Activated CD4-positive, alpha-beta T cell treated with anti-CD3 and anti-CD28 coated beads for 24 hours (primary cell): ENCODE data around the gene IFI6.
"Not testable (repeated sequence)": the region's sequence is repeated elsewhere in the genome, so short reads cannot be mapped to it uniquely, and the experiment has no call there.

Source experiments
- DNase-seq, 2 donors: peaks; one replicate each; pipeline ENCODE4 v3.0.0-alpha.2; 2020; ENCODE audit warnings: low read depth in 2 of 2

Gene IFI6

DNA sequence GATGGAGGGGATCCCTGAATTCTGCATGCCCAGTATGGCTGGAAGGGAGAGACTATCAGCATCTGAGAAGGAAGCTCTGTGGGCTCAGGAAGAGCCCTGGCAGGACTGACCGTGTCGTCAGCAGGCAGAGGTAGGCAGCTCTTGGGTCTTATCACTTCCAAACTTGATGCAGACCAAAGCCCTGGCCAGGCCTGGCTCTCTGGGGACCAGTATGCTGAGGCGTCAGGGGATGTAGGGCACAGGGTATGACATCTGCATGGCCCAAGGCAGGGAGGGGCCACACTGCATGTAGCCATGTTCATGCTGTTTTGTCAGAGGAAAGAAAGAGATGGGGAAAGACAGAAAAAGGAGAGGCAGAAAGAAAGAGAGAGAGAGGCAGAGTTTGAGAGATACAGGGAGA lies 43.3 kb downstream of the IFI6 start:
- DNase-seq: no peak

- DNase-seq: not testable (repeated sequence)
Measured at GRCh38 chr1:27627733-27628132, 44.3 kb downstream of the IFI6 start.

DNA sequence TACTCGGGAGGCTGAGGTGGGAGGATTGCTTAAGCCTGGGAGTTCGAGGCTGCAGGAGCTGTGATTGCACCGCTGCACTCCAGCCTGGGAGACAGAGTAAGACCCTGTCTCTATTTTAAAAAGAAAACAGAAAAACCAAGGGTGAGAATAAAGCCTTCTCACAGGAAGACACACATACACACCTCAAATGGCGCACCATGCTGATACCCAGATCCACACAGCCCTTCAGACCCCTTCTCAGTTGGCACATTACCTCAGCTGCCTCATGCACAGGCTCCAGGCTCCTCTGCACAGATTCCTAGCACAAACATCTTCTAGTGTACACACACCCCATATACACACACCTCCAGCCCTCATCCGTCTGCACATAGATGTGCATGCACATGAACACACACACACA lies 44.9 kb downstream of the IFI6 start:
- no peak for DNase-seq

GRCh38 chr1:27626031-27626935 lies 45.7 kb downstream of the IFI6 start:
- DNase-seq: no peak

DNA sequence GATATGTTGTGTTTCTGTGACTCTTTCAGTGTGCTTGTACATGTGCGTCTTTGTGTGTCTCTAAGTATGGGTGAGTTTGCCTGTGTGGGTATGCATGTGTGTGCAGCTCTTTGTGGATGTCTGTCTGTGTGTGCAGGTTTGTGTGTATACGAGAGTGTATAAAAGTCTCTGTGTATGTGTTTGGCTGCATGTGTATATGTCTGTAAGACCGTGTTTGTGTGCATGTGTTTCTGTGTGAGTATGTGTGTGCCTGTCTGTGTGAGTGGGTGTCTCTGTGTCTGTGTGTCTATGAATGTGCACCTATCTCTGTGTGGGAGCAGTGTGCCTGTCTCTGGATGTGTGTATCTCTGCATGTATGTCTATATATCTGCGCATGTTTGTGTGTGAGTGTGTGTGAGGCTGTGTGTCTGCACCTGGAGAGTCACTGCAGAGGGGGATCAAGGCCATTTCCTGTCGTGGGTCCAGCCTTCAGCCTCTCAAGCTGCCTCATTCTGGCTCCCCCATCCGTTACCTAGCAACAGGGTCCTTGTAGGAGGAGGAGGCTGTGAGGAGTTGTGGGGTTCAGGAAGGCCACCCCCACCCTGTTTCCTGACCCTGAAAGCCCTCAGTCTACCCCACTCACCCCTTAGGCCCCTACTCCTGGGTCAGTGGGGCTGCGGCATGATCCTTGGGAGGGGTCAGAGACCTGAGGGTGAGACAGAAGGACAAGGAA lies 47.4 kb downstream of the IFI6 start:
- no peak for DNase-seq

- DNase-seq: no peak
Measured at GRCh38 chr1:27623327-27624212, 48.4 kb downstream of the IFI6 start.

DNA sequence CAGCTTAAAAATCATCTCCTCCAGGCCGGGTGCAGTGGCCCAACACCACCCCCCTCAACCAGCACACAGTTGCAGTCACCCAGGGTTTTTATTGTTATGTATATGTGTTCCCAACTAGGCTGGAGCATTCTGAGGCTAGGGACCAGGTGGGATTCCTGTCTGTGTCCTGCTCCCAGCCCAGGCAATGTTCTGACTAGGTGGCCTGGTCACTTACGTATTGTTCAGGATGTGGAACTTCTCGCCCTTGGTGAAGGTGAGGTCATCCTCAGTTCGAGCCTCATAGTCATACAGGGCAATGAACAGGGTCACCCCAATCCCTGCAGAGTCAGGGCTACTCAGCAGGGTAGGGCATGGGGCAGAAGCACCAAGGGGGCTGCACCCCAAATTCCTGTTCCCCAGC lies 49.2 kb downstream of the IFI6 start:
- DNase-seq: no peak

- DNase-seq: no peak
Measured at GRCh38 chr1:27621051-27621920, 50.7 kb downstream of the IFI6 start.

DNA sequence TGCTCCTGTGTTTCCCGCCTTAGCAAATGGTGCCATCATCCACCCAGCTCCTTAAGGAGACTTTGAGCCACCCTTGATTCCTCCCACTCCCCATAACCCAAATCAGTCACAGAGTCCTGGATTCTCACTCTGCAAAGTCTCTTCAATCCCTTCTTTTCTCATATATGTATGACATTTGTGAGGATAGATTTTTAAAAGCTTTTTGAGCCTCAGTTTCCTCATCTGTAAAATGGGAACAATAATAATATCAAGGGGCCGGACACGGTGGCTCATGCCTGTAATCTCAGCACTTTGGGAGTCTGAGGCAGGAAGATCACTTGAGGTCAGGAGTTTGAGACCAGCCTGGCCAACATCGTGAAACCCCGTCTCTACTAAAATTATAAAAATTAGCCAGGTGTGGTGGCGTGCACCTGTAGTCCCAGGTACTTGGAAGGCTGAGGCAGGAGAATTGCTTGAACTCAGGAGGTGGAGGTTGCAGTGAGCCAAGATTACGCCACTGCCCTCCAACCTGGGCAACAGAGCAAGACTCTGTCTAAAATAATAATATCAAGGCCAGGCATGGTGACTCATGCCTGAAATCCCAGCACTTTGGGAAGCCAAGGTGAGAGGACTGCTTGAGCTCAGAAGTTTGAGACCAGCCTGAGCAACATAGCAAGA lies 52.1 kb downstream of the IFI6 start:
- not testable (repeated sequence) for DNase-seq

- no peak for DNase-seq
Measured at GRCh38 chr1:27618341-27619082, 53.5 kb downstream of the IFI6 start.

DNA sequence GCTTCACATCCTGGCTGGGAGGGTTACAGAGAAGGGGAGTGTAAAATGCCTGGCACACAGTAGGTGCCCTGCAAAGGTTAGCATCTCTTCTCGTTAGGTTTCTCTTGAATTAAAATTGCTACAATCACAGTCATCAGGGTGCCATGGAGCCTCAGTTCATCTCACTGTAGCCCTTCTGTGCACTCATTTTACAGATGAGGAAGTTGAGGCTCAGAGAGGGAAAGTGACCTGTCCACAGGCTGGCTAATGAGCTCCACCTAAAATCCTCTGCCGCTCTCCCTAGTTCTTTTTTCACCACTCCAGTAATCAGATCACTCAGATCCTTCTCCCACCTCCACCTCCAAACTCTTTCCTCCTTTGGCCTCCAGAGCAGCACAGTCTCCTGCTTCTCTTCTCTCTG lies 54.6 kb downstream of the IFI6 start:
- no peak for DNase-seq

- no peak for DNase-seq
Measured at GRCh38 chr1:27616441-27616840, 55.6 kb downstream of the IFI6 start.
